HG02970 (cell line): Measurements from ENCODE around the gene GSPT1.

Experiments
- ATAC-seq: cut with Tn5 transposase; IDR thresholded peaks from one replicate; pipeline ENCODE4 v1.9.1; 2021; ENCODE audit warnings: mild to moderate bottlenecking, moderate library complexity, moderate number of reproducible peaks; ENCODE audit not compliant: unreplicated experiment, low FRiP score

GSPT1 gene

GRCh38 chr16:11914210-11915113, 1.3 kb downstream of the GSPT1 start:
- ATAC-seq: no peak

- ATAC-seq: no peak
Measured at GRCh38 chr16:11913425-11914079, 2.2 kb downstream of the GSPT1 start.

GRCh38 chr16:11909653-11910545, 5.9 kb downstream of the GSPT1 start:
- no peak for ATAC-seq

- ATAC-seq: no peak
Measured at GRCh38 chr16:11907160-11907970, 8.4 kb downstream of the GSPT1 start.

GRCh38 chr16:11903906-11904305, 11.8 kb downstream of the GSPT1 start:
- ATAC-seq: no peak

- ATAC-seq: no peak
Measured at GRCh38 chr16:11901091-11901490, 14.7 kb downstream of the GSPT1 start.

GRCh38 chr16:11896486-11897176, 19.1 kb downstream of the GSPT1 start:
- ATAC-seq: no peak

- no peak for ATAC-seq
Measured at GRCh38 chr16:11893571-11893970, 22.2 kb downstream of the GSPT1 start.

- ATAC-seq: no peak
Measured at GRCh38 chr16:11892761-11893160, 23.0 kb downstream of the GSPT1 start.

- ATAC-seq: no peak
Measured at GRCh38 chr16:11890231-11890965, 25.4 kb downstream of the GSPT1 start.

GRCh38 chr16:11886881-11887280, 28.9 kb downstream of the GSPT1 start:
- no peak for ATAC-seq

- ATAC-seq: no peak
Measured at GRCh38 chr16:11884035-11884434, 31.7 kb downstream of the GSPT1 start.

GRCh38 chr16:11880007-11880406, 35.7 kb downstream of the GSPT1 start:
- ATAC-seq: no peak

GRCh38 chr16:11877374-11877773, 38.4 kb downstream of the GSPT1 start:
- ATAC-seq: no peak

- ATAC-seq: no peak
Measured at GRCh38 chr16:11876306-11876705, 39.5 kb downstream of the GSPT1 start.

GRCh38 chr16:11875721-11876120, 40.0 kb downstream of the GSPT1 start:
- ATAC-seq: no peak

GRCh38 chr16:11871193-11871592, 44.6 kb downstream of the GSPT1 start:
- no peak for ATAC-seq

- no peak for ATAC-seq
Measured at GRCh38 chr16:11870399-11870798, 45.4 kb downstream of the GSPT1 start.
